Amygdala (tissue), 56 donors: Measurements from ENCODE around the gene SIPA1.
"Not testable (repeated sequence)": the region's sequence is repeated elsewhere in the genome, so short reads cannot be mapped to it uniquely, and the experiment has no call there.

Experiments used
- DNase-seq, 56 donors: peaks; one replicate each; lab custom pipeline; 2025; lab: John Stamatoyannopoulos, UW

SIPA1 gene

GRCh38 chr11:65654375-65655349 is 16.8 kb downstream of the SIPA1 start:
- DNase-seq = no peak

GRCh38 chr11:65655570-65656332 is 17.9 kb downstream of the SIPA1 start:
- no peak for DNase-seq

- no peak for DNase-seq
Observed at GRCh38 chr11:65657426-65657825, 19.5 kb downstream of the SIPA1 start.

GRCh38 chr11:65658174-65659021 is 20.5 kb downstream of the SIPA1 start:
- DNase-seq = no peak

GRCh38 chr11:65660038-65660437 is 22.1 kb downstream of the SIPA1 start:
- DNase-seq = no peak

- DNase-seq = not testable (repeated sequence)
Observed at GRCh38 chr11:65660908-65661307, 23.0 kb downstream of the SIPA1 start.

GRCh38 chr11:65661599-65662246 is 23.8 kb downstream of the SIPA1 start:
- DNase-seq = no peak

GRCh38 chr11:65662247-65662798 is 24.4 kb downstream of the SIPA1 start:
- DNase-seq = no peak

- peak; percentile 69 to 99 (median 92) for DNase-seq
Observed at GRCh38 chr11:65662799-65663638, 25.1 kb downstream of the SIPA1 start, which contains the start of gene RELA. Gene RELA, minus strand, starts transcription at chr11:65662916. Its CDS starts 84 bp downstream, at chr11:65662832.

- peak in 31 of 56 donors; percentile 33 to 82 (median 64) for DNase-seq
Observed at GRCh38 chr11:65663639-65664200, 25.8 kb downstream of the SIPA1 start.

- DNase-seq = no peak
Observed at GRCh38 chr11:65672180-65672860, 34.4 kb downstream of the SIPA1 start.

- no peak for DNase-seq
Observed at GRCh38 chr11:65672982-65673381, 35.1 kb downstream of the SIPA1 start.

GRCh38 chr11:65680192-65680743 is 42.4 kb downstream of the SIPA1 start:
- no peak for DNase-seq

- not testable (repeated sequence) for DNase-seq
Observed at GRCh38 chr11:65683480-65683879, 45.6 kb downstream of the SIPA1 start.

GRCh38 chr11:65685981-65686380 is 48.1 kb downstream of the SIPA1 start:
- no peak for DNase-seq

GRCh38 chr11:65691847-65692246 is 53.9 kb downstream of the SIPA1 start:
- not testable (repeated sequence) for DNase-seq

- DNase-seq = no peak
Observed at GRCh38 chr11:65692367-65692766, 54.5 kb downstream of the SIPA1 start.
